Measurements from ENCODE around the gene PHF2. TPM values are rescaled to one million over a fixed set of nuclear protein-coding genes. Genes with fewer than 3 reads are reported as not detected.

The PHF2 gene
- total and polyA plus RNA-seq, 2 of the 8 experiments (the other 6 are each of a cell fraction or from before 2014, with no cell fraction given), result 3.4 to 9.4 TPM

- H3K23me2 ChIP-seq (ENCODE audit: low read depth, low read length), result no peaks in the 10 kb centered on the region
- H3K4me2 ChIP-seq (ENCODE audit: insufficient read depth in 1 of 2, low read depth in 2 of 2, low read length in 2 of 2), result no peak overlapping the region
- no peak overlapping the region for H4K5ac ChIP-seq (ENCODE audit: insufficient read length, low read depth, low read length)
- no peaks in the 10 kb centered on the region for H3K4me1 ChIP-seq (replicated peaks in 1 of 4; ENCODE audit: control insufficient read depth in 3 of 4, insufficient read depth in 4 of 4, low read length in 3 of 4)
- FAIRE-seq, result no peak
- H3K14ac ChIP-seq (ENCODE audit: insufficient read length), result no peak overlapping the region
- H2BK120ac ChIP-seq (replicated peaks; ENCODE audit: low read depth, low read length), result peak overlapping the region; percentile 43
- peaks cover 0 to 3% of the 10 kb centered on the region in 2 experiments for H4K20me1 ChIP-seq (replicated peaks in 1 of 2; ENCODE audit: control insufficient read depth in 1 of 2, insufficient read depth in 2 of 2, low read length in 2 of 2)
- H2BK5ac ChIP-seq (ENCODE audit: low read depth, low read length), result no peak overlapping the region
- H2BK15ac ChIP-seq (ENCODE audit: low read length), result no peak overlapping the region
- no peak overlapping the region for H3K18ac ChIP-seq (ENCODE audit: extremely low read depth, low read length)
- H3K4me3 ChIP-seq (ENCODE audit: extremely low read depth in 1 of 4, insufficient read depth in 2 of 4, low read depth in 3 of 4, low read length in 4 of 4), result no peak overlapping the region
- H3K27ac ChIP-seq (ENCODE audit: low read depth, low read length), result no peak overlapping the region
- peak in 1 of 2 experiments; percentile 39 for DNase-seq (ENCODE audit: low read depth in 1 of 2, low spot score in 2 of 2)
- ChIA-PET CTCF (ENCODE audit: partially characterized antibody) (interaction anchor here (0.5 to 8.5 kb wide), 52 partner anchors 10 to 532 kb away, joined by 3 to 146 read pairs (median 5); no protein-coding TSS in a partner anchor), POLR2A (ENCODE audit: partially characterized antibody) (interaction anchor here (1.4 to 1.8 kb wide), 3 partner anchors 262 to 278 kb away, joined by 3 to 4 read pairs (median 4); no protein-coding TSS in a partner anchor)
- H3K56ac ChIP-seq (replicated peaks; ENCODE audit: insufficient read length, low read depth, low read length), result no peak overlapping the region
- no peak overlapping the region for H2BK12ac ChIP-seq (ENCODE audit: low read depth, low read length)
- H4K91ac ChIP-seq (replicated peaks; ENCODE audit: insufficient read length, low read length), result no peak overlapping the region
- no peaks in the 10 kb centered on the region for H3K79me1 ChIP-seq (ENCODE audit: low read depth, low read length)
- H3K4ac ChIP-seq (replicated peaks; ENCODE audit: insufficient read length, low read depth, low read length), result no peak overlapping the region
- H2AK5ac ChIP-seq (ENCODE audit: low read depth, low read length), result no peak overlapping the region
- H3K79me2 ChIP-seq (ENCODE audit: control insufficient read depth in 1 of 2, insufficient read depth in 2 of 2, low read length in 2 of 2), result no peaks in the 10 kb centered on the region
- H3K23ac ChIP-seq (ENCODE audit: insufficient read length), result no peak overlapping the region
- H4K8ac ChIP-seq (ENCODE audit: extremely low read depth, insufficient read depth, low read length), result no peak overlapping the region; the same call in none of the 2 replicates
- no peak overlapping the region for H2AFZ ChIP-seq (ENCODE audit: low read length)
- H2BK20ac ChIP-seq (ENCODE audit: low read length), result 0 out of 2 replicates have a peak overlapping the region, but pooled peaks have one; percentile 18
- no peaks in the 10 kb centered on the region; a peak in 2 of 8 replicates for H3K36me3 ChIP-seq (ENCODE audit: control insufficient read depth in 2 of 4, insufficient read depth in 4 of 4, low read length in 3 of 4)
- H3K9me3 ChIP-seq (ENCODE audit: insufficient read depth in 2 of 2, low read depth in 1 of 2, low read length in 1 of 2), result no peaks in the 10 kb centered on the region
- 83% methylated on average over 22 of the region's 25 CpGs; no CpG with 5 or more reads in 1 of the 2 experiments for WGBS, 2 experiments (ENCODE audit: extremely low coverage in 1 of 2, insufficient coverage in 1 of 2, insufficient read length in 1 of 2, insufficient replicate concordance in 2 of 2, low coverage in 1 of 2, low lambda C conversion rate in 2 of 2, missing lambda C conversion rate in 1 of 2)
- H3K9ac ChIP-seq (replicated peaks in 1 of 4; ENCODE audit: extremely low read depth in 1 of 4, low read depth in 3 of 4, low read length in 3 of 4), result no peak overlapping the region
- no peaks in the 10 kb centered on the region for H3K27me3 ChIP-seq (replicated peaks in 1 of 4; ENCODE audit: control insufficient read depth in 3 of 4, extremely low read depth in 1 of 4, insufficient read depth in 3 of 4, low read length in 3 of 4)
- no peak for TF ChIP-seq SP1 (IDR thresholded peaks at IDR 0.05; ENCODE audit: low read depth, low read length)
- no peak for TF ChIP-seq GABPA (IDR thresholded peaks at IDR 0.05; ENCODE audit: borderline replicate concordance, insufficient read depth, low read length)
- TF ChIP-seq NRF1 (IDR thresholded peaks at IDR 0.05; ENCODE audit: low read depth, low read length), result no peak
- TF ChIP-seq TAF7 (optimal IDR thresholded peaks at IDR 0.05; ENCODE audit: borderline replicate concordance, low read depth, low read length), result no peak
- TF ChIP-seq NANOG (IDR thresholded peaks at IDR 0.05; ENCODE audit: insufficient read depth, low read depth, low read length, poor library complexity, severe bottlenecking), result no peak
- TF ChIP-seq MAFK (IDR thresholded peaks at IDR 0.05; ENCODE audit: low read depth, low read length), result no peak
- TF ChIP-seq RAD21 (IDR thresholded peaks at IDR 0.05 in 1 of 2, conservative IDR thresholded peaks at IDR 0.05 in 1 of 2; ENCODE audit: low read depth in 2 of 2, low read length in 2 of 2), result no peak
- TF ChIP-seq, protein P1, sequence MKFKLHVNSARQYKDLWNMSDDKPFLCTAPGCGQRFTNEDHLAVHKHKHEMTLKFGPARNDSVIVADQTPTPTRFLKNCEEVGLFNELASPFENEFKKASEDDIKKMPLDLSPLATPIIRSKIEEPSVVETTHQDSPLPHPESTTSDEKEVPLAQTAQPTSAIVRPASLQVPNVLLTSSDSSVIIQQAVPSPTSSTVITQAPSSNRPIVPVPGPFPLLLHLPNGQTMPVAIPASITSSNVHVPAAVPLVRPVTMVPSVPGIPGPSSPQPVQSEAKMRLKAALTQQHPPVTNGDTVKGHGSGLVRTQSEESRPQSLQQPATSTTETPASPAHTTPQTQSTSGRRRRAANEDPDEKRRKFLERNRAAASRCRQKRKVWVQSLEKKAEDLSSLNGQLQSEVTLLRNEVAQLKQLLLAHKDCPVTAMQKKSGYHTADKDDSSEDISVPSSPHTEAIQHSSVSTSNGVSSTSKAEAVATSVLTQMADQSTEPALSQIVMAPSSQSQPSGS (IDR thresholded peaks at IDR 0.05; ENCODE audit: low read length), result no peak
- TF ChIP-seq POU5F1 (IDR thresholded peaks at IDR 0.05; ENCODE audit: low read depth, low read length), result no peak
These were observed 105.1 kb downstream of the PHF2 start for GRCh38 chr9:93681269-93682154.

Measured in H1 (cell line).